ENCODE data around the gene MAP7. TPM values are rescaled to one million over a fixed set of nuclear protein-coding genes. Genes with fewer than 3 reads are reported as not detected.

The MAP7 gene
- total RNA-seq, 1 donor from 2014 or later, result 0.35 TPM

DNA sequence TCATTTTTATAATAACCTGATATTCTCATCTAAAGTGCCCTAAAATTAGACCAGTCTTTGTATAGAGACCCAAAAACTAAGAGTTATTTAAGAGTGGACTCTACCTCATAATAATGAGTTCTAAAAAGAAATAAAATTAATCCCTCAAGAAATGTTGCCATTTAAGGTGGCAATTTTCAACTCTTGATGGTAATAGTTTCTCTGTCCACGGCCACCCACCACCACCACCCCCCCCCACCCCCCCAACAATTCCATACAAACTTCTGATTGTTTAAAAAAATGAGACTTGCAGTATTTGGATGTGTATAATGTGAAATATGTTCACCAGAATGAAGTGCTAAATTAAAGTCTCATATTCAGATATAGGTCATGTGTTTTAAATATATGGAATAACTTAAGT is 2.4 kb downstream of the MAP7 start:
- POLR2A ChIA-PET, result no interaction called here
- peaks cover 9% of the 10 kb centered on the region for H3K4me1 Mint-ChIP-seq
- TF ChIP-seq, protein P1, sequence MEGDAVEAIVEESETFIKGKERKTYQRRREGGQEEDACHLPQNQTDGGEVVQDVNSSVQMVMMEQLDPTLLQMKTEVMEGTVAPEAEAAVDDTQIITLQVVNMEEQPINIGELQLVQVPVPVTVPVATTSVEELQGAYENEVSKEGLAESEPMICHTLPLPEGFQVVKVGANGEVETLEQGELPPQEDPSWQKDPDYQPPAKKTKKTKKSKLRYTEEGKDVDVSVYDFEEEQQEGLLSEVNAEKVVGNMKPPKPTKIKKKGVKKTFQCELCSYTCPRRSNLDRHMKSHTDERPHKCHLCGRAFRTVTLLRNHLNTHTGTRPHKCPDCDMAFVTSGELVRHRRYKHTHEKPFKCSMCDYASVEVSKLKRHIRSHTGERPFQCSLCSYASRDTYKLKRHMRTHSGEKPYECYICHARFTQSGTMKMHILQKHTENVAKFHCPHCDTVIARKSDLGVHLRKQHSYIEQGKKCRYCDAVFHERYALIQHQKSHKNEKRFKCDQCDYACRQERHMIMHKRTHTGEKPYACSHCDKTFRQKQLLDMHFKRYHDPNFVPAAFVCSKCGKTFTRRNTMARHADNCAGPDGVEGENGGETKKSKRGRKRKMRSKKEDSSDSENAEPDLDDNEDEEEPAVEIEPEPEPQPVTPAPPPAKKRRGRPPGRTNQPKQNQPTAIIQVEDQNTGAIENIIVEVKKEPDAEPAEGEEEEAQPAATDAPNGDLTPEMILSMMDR (IDR thresholded peaks at IDR 0.05), result no peak

DNA sequence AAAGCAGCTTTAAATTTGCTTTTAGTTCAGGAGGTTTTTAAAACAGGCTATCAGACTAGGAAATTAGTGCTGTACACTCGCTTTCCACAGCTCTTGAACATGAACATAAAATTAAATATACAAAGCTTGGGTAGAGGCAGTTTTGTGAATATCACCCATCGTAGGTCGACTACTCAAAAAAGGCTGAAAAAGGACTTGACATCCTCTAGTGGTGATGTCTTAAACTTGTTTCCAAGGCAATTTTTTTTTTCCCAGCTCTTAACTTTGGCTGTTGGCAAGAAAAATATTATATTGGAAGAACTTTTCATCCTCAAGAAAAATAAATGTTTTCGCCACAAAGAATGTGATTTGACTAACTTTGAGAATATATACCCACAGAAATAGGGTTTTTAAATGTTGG is 2.9 kb downstream of the MAP7 start:
- ChIA-PET POLR2A (no interaction called here), CTCF (no interaction called here)
- ATAC-seq (ENCODE audit: low read depth), result no peak
- DNase-seq, result no peak
- Mint-ChIP-seq H3K9me3 (no peaks in the 10 kb centered on the region), H3K27me3 (peaks cover 45% of the 10 kb centered on the region), H3K36me3 (ENCODE audit: low read depth) (no peaks in the 10 kb centered on the region), H3K4me3 (no peak overlapping the region), H3K27ac (no peak overlapping the region), H3K4me1 (peaks cover 9% of the 10 kb centered on the region)
- intact Hi-C loops (cut with micrococcal nuclease), result loop anchor here (5.0 kb wide), 1 partner anchor 260 kb away; the partner anchor contains the start of gene BCLAF1
- TF ChIP-seq, protein P1 (IDR thresholded peaks at IDR 0.05), result no peak

More for the DNA sequence above, 2.4 kb downstream of the MAP7 start:
- DNase-seq (no peak), ATAC-seq (ENCODE audit: low read depth) (no peak)
- Mint-ChIP-seq H3K27ac (no peak overlapping the region), H3K4me3 (no peak overlapping the region), H3K27me3 (peaks cover 45% of the 10 kb centered on the region), H3K36me3 (ENCODE audit: low read depth) (no peaks in the 10 kb centered on the region), H3K9me3 (no peaks in the 10 kb centered on the region)
- CTCF ChIA-PET, result no interaction called here
- intact Hi-C loops (cut with micrococcal nuclease), result loop anchor here (5.0 kb wide), 1 partner anchor 261 kb away; the partner anchor contains the start of gene BCLAF1

DNA sequence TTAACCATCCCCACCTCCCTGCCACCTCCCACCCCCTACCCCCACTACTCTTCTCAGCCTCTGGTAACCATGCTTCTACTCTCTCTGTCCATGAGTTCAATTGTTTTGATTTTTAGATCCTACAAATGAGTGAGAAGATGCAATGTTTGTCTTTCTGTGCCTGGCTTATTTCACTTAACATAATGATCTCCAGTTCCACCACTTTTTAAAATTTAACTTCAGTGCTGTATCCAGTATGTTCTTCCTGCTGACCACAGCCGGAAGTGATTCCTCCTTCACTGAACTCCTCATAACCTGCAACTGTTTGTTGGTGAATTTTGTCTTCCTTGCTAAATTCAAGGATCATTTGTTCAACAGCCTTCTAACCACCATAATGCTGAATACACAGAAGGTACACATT is 3.9 kb downstream of the MAP7 start:
- intact Hi-C loops (cut with micrococcal nuclease), result loop anchor here (5.0 kb wide), 1 partner anchor 259 kb away; the partner anchor contains the start of gene BCLAF1
- Mint-ChIP-seq H3K27ac (no peak overlapping the region), H3K4me1 (peaks cover 9% of the 10 kb centered on the region), H3K4me3 (no peak overlapping the region), H3K9me3 (no peaks in the 10 kb centered on the region), H3K27me3 (peaks cover 45% of the 10 kb centered on the region), H3K36me3 (ENCODE audit: low read depth) (no peaks in the 10 kb centered on the region)
- no peak for ATAC-seq (ENCODE audit: low read depth)
- DNase-seq, result no peak
- TF ChIP-seq, protein P1 (IDR thresholded peaks at IDR 0.05), result no peak
- ChIA-PET POLR2A (no interaction called here), CTCF (no interaction called here)

DNA sequence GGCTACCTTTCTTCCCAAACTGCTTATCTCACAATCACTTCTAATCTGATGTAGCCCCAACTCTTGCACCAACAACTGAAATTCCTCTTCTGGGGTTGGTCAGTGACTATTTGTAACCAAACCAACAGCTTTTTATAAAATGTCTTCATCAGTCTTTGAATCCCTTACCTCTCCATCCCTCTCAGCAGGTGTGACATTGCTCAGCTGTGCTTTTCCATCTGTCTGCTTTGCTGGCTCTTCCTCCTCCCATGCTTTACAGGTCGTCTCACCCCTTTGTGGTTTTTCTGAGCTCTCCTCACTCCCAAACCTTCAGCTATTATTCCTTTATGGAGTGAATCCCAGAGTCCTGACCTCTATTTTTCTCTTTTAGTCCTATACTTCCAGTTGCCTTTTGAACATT is 5.9 kb downstream of the MAP7 start:
- no peaks in the 10 kb centered on the region for H3K9me3 Mint-ChIP-seq
- TF ChIP-seq, protein P1 (IDR thresholded peaks at IDR 0.05), result no peak
- intact Hi-C loops (cut with micrococcal nuclease), result no loop called here
- H3K4me1 Mint-ChIP-seq, result peaks cover 3% of the 10 kb centered on the region
- H3K27me3 Mint-ChIP-seq, result peaks cover 39% of the 10 kb centered on the region
- H3K4me3 Mint-ChIP-seq, result no peak overlapping the region
- no peak overlapping the region for H3K27ac Mint-ChIP-seq
- ChIA-PET CTCF (no interaction called here), POLR2A (no interaction called here)
- DNase-seq (no peak), ATAC-seq (ENCODE audit: low read depth) (no peak)
- no peaks in the 10 kb centered on the region for H3K36me3 Mint-ChIP-seq (ENCODE audit: low read depth)

DNA sequence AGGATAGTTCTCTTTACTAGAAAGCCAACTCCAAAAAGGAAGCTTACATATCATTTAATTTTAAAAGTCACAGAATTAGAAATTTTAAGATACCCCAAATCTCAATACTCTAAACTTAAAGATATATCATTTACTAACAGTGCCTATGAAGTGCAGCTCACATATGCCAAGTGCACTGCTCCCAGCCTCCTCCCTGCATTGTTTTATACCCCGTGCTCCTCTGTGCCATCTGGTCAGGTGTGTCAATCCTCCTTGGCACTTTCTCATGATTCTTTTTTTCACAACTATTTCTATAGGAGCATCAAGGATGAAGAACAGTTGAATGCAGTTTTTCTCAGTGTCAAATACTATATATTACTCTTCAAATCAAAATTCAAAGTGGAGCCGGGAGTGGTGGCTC is 8.8 kb downstream of the MAP7 start:
- no peaks in the 10 kb centered on the region for H3K4me1 Mint-ChIP-seq
- peaks cover 15% of the 10 kb centered on the region for H3K27me3 Mint-ChIP-seq
- no peaks in the 10 kb centered on the region for H3K9me3 Mint-ChIP-seq
- ATAC-seq (ENCODE audit: low read depth) (no peak), DNase-seq (no peak)
- H3K36me3 Mint-ChIP-seq (ENCODE audit: low read depth), result no peaks in the 10 kb centered on the region
- TF ChIP-seq, protein P1 (IDR thresholded peaks at IDR 0.05), result no peak
- H3K27ac Mint-ChIP-seq, result no peak overlapping the region
- ChIA-PET POLR2A (no interaction called here), CTCF (no interaction called here)
- no peak overlapping the region for H3K4me3 Mint-ChIP-seq
- intact Hi-C loops (cut with micrococcal nuclease), result no loop called here

All from activated B cell treated with CpG ODN at 0.5 μM for 24 hours (primary cell).